GM10266 (cell line): ENCODE data around the gene AMPD3.

Experiments used
- DNase-seq: peaks from one replicate; pipeline ENCODE4 v3.0.0; 2012; ENCODE audit errors: extremely low spot score
- TF ChIP-seq, protein P1 (sequence below): IDR thresholded peaks from 2 replicates; pipeline ENCODE4 v1.5.1; 2012; ENCODE audit warnings: mild to moderate bottlenecking, low read depth; ENCODE audit not compliant: control insufficient read depth, insufficient read depth; ENCODE audit errors: missing control alignments

AMPD3 gene

DNA sequence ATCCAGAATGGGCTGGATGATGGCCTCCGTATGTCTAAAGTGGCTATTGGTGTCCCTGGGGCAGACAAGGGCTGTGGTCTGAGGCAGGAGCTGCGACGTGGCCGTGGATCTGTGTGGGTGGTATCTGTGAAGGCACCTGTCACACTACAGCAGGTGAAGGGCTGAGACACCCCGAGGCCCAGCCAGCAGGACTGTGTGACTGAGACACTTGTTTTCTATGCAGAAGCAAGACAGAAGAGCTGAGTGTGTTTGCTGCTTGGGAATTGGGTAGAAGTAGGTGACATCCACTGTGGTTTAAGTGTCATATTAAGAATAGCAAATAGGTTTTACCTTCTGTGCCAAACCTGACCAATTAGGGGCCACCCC, 35.0 kb downstream of the AMPD3 start:
- TF ChIP-seq, protein P1, sequence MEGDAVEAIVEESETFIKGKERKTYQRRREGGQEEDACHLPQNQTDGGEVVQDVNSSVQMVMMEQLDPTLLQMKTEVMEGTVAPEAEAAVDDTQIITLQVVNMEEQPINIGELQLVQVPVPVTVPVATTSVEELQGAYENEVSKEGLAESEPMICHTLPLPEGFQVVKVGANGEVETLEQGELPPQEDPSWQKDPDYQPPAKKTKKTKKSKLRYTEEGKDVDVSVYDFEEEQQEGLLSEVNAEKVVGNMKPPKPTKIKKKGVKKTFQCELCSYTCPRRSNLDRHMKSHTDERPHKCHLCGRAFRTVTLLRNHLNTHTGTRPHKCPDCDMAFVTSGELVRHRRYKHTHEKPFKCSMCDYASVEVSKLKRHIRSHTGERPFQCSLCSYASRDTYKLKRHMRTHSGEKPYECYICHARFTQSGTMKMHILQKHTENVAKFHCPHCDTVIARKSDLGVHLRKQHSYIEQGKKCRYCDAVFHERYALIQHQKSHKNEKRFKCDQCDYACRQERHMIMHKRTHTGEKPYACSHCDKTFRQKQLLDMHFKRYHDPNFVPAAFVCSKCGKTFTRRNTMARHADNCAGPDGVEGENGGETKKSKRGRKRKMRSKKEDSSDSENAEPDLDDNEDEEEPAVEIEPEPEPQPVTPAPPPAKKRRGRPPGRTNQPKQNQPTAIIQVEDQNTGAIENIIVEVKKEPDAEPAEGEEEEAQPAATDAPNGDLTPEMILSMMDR: no peak

DNA sequence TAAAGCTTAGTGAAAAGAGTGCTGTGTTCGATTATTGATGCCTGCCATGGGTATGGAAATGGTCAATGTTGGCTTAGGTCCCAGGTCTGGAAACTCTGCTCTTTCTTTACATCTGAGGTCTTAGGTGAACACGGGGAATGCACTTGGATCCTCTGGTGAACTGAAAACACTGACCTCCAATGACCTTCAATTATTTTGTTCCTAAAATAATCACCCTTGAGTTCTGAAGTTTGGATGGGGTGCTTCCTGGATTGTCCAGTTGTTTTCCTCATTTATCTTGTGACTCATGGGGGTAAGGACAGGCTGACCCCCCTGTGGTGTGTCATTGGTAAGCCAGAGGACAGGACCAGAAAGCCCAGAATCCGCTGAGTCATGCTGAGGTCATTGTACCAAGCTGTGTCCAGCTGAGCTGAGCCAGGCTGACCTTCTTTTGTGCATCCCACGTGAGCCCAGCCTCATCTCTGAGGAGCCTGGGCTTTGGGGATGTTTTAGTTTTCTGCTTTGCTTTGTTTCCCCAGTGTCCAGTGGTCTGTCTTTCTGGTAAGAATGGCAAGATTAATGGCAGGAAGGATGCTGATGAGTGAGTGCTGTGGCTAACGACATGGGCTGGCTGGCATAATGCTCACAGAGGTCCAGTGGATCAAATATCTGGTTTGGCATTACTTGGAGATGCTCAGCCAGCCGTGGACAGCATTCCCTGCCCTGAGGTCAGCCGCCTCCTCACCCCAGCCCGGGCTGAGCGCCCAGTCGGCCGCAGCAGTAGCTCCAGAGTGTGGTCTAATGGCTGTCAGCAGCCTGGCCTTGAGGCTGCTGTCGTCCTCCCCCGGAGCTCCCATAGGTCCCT, 35.6 kb downstream of the AMPD3 start:
- TF ChIP-seq, protein P1: no peak
- DNase-seq: no peak

More for the DNA sequence above, 35.0 kb downstream of the AMPD3 start:
- DNase-seq: no peak

DNA sequence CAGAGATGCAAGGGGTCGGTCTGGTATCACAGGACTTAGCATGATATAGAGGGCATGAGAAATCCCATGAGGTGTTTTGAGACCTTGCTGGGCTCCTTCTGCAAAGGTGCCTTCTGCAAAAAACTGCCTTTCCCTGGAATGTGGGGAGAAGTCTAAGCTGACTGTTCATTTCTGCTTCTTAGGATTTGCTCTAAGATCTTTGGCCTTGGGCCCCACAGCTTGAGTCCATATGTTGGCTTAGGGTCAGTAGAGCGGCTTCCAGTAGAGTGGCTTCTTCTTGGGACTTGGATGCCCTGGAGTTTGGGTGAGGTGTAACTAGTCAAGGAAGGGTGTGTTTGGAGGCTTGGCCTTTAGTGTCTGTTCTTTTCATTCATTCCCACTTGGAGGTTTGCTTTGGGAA, 37.0 kb downstream of the AMPD3 start:
- TF ChIP-seq, protein P1: no peak
- no peak for DNase-seq

DNA sequence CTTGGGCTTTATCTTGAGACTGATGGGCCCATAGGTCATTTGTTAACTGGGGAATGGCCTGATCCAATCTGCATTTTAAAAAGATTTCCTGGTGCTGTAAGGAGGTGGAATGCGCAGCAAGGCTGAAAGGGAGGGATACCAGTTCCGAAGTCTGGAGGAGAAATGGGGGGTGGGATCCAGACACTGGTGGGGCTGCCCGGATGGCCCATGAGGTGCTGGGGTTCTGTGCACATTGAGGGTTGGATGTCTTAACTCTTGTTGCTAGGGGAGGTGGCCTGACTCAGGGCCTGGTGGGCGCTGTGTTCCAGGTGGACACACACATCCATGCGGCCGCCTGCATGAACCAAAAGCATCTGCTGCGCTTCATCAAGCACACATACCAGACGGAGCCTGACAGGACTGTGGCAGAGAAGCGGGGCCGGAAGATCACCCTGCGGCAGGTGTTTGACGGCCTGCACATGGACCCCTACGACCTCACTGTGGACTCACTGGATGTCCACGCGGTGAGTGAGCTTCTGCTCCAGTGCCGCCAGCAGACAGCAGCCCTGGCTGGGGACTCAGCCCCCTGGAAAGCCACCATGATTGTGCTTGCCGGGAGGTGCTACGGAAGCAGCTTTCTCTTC, 38.1 kb downstream of the AMPD3 start:
- DNase-seq: no peak
- TF ChIP-seq, protein P1: no peak

DNA sequence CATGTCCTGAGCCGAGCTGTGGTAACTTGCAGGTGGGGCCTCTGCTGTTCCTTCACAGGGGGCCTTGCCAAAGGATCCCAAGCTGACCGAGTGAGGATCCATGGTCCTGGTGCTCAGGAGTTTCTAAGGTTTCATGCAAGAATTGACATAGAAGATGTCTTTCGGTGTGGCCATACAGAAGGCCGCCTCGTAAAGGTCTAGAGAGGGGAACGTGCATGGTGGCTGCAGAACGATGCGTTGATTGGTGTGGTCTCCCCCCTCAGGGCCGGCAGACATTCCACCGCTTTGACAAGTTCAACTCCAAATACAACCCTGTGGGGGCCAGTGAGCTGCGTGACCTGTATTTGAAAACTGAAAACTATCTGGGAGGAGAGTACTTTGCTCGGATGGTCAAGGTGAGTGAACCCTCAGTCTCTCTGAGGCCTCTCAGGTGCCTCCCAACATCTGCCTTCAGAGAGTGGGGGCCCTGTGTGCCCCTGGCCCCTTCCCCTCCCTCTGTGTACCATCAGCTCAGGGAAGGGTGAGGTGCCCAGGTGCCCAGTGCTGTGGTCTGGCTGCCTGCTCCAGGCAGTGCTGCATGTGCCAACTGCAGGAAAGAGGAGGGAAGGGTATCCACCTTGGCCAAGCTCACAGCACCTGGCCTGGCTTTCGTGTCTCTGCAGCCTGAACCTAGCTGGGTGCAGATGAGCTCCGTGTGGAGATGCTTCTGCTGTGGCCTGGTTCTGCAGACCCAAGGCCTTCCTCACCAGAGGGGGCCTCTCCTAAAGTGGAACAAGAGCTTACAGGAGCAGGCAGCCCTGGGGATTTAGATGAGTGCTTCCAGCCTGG, 39.8 kb downstream of the AMPD3 start:
- no peak for DNase-seq
- TF ChIP-seq, protein P1: no peak

DNA sequence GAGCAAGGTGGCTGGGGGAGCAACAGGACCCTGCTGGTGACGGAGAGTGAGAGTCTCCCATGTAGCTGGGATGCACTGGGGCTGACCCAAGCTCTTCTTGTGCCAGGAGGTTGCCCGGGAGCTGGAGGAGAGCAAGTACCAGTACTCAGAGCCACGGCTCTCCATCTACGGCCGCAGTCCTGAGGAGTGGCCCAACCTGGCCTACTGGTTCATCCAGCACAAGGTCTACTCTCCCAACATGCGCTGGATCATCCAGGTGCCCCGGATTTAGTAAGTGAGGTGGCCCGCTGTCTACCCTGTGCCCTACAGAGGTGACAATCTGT, 40.4 kb downstream of the AMPD3 start:
- TF ChIP-seq, protein P1: no peak
- DNase-seq: no peak
